Left kidney (tissue), 8 donors: Measurements from ENCODE around the gene ZNF630. TPM values are rescaled to one million over a fixed set of nuclear protein-coding genes. Genes with fewer than 3 reads are reported as not detected.
A peak's percentile ranks its signal among the peaks of the same experiment; 100 is the strongest.
"Not testable (repeated sequence)": the region's sequence is repeated elsewhere in the genome, so short reads cannot be mapped to it uniquely, and the experiment has no call there.

ENCODE experiments used
- DNase-seq: peaks from one replicate; pipeline ENCODE4 v3.0.0-alpha.2; 2013
- long read RNA-seq, 8 donors: transcript quantifications; one replicate each; lab custom pipeline, GENCODE V29; 2026
- polyA plus RNA-seq: library from polyadenylated mRNA; unstranded; fragments of 120-200 nt; gene quantifications from one replicate; pipeline ENCODE4 v1.2.1, GENCODE V29; 2013; ENCODE audit not compliant: insufficient read length

The ZNF630 gene
- polyA plus RNA-seq: 5.1 TPM
- long read RNA-seq, donor 1, partial matches to known transcripts: 0 of 2 reads
- long read RNA-seq, donor 1, other reads (novel, unspliced or antisense): 0 of 2 reads
- long read RNA-seq, donor 2: 0 reads
- long read RNA-seq, donor 3: 0 reads
- long read RNA-seq, donor 4: 0 reads
- long read RNA-seq, donor 5, partial matches to known transcripts: 14 of 15 reads
- long read RNA-seq, donor 5, other reads (novel, unspliced or antisense): 0 of 15 reads
- long read RNA-seq, donor 6, partial matches to known transcripts: 0 of 1 reads
- long read RNA-seq, donor 6, other reads (novel, unspliced or antisense): 0 of 1 reads
- long read RNA-seq, donor 7, partial matches to known transcripts: 0 of 1 reads
- long read RNA-seq, donor 7, other reads (novel, unspliced or antisense): 0 of 1 reads
- long read RNA-seq, donor 8: 0 reads

- DNase-seq: peak; percentile 73
These were observed at the start of gene ZNF630 for GRCh38 chrX:48071064-48071985. Gene ZNF630 (minus strand): TSS chrX:48071640. CDS start chrX:48066886, 4,754 bp downstream.

DNA sequence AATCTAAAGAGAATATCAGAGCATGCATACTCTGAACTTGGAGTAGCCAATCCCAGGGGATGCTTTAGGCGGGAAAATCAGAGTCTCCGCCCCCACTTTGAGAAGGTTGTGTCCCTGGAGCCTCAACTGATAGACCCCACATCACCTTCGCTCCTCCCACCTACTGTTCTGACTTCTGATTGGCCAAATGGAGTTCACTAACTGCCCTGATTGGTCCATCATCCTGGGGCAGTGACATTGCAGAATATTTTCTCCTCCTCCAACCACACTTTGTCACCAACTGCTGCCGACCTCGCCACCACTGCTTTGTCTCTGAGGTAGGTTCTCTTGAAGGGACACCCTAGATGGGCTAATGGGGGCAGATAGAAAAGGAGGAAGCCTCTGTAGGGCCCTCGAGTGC, 36.3 kb upstream of the ZNF630 start:
- DNase-seq: no peak

- no peak for DNase-seq
These were observed 31.5 kb upstream of the ZNF630 start for GRCh38 chrX:48102874-48103374.

DNA sequence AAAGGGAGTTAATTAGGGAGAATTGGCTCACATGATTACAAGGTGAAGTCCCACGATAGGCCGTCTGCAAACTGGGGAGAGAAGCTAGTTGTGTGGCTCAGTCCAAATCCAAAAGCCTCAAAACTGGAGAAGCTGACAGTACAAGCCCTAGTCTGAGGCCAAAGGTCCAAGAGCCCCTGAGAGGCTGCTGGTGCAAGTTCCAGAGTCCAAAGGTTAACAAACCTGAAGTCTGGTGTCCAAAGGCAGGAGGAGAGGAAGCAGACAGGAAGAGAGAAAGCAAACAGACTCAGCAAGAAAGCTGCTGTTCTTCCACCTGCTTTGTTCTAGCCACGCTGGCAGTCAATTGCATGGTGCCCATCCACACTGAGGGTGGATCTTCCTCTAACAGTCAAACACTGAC, 30.0 kb upstream of the ZNF630 start:
- no peak for DNase-seq

GRCh38 chrX:48092558-48092957, 21.1 kb upstream of the ZNF630 start:
- not testable (repeated sequence) for DNase-seq

DNA sequence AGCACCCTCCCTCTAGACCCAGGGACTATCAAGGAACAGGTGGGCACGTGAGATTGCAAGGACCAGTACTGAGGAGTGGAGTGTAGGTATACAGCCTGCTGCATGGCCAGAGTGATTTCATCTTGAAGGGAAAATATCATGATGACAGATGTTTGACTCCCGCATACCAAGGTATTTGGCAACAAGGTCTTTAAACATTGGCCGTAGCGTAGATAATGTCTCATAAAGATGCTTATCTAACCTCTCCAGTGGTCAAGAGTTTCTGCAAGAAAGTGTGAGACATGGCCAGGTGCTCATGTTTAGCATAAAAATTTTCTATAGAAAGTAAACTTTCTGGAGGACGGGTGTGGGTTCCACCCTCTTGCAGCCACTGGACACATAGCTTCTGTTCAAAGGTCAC, 18.7 kb upstream of the ZNF630 start:
- no peak for DNase-seq

- no peak for DNase-seq
These were observed 14.6 kb upstream of the ZNF630 start for GRCh38 chrX:48086082-48086481.

GRCh38 chrX:48083706-48084105, 12.3 kb upstream of the ZNF630 start:
- DNase-seq: no peak

- DNase-seq: peak; percentile 20
These were observed 11.8 kb upstream of the ZNF630 start for GRCh38 chrX:48083212-48083611.

GRCh38 chrX:48076343-48076742, 4.9 kb upstream of the ZNF630 start:
- no peak for DNase-seq

GRCh38 chrX:48071986-48072605, 656 bp upstream of the ZNF630 start:
- DNase-seq: no peak

DNA sequence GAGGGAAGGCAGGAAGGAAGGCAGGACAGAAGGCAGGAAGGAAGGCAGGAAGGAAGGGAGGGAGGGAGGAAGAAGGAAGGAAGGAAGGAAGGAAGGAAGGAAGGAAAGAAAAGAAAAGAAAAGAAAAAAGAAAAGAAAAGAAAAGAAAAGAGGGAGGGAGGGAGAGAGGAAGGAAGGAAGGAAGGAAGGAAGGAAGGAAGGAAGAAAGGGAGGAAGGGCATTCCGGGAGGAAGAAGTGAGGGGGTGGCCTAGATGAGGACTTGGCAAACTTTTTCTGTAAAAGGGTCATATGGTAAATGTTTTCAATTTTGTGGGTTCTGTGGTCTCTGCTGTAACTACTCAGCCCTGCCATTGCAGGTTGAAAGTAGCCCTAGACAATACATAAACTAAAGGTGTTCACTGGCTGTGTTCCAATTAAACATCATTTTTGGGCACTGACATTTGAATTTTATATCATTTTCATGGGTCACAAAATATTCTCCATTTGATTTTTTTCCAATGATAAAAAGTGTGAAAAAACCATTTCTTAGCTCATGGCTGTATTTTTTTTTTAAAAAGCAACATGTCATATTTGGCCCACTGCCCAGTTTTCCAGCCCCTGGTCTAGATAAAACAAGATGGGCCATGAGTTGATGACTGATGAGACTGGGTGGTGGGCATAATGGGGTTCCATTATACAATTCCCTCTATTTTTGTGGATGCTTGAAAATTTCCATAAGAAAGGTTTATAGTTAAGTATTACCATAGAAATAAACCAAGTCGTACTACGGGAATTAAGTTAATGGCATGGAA, 3.1 kb downstream of the ZNF630 start:
- no peak for DNase-seq

DNA sequence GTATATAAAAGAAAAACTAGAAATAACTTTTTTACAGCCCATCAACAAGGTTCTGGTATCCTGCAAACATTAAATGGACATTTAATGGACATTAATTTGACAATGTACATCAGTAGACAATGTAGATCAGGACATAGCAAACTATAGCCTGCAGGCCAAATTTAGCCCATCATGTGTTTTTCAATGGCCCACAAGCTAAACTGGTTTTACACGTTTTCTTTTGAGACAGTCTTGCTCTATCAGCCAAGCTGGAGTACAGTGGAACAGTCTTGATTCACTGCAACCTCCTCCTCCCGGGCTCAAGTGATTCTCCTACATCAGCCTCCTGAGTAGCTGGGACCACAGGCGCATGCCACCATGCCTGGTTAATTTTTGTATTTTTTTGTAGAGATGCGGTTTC, 7.2 kb downstream of the ZNF630 start:
- no peak for DNase-seq

GRCh38 chrX:48059296-48059639, 12.2 kb downstream of the ZNF630 start:
- no peak for DNase-seq

GRCh38 chrX:48058621-48059295, 12.7 kb downstream of the ZNF630 start:
- no peak for DNase-seq

DNA sequence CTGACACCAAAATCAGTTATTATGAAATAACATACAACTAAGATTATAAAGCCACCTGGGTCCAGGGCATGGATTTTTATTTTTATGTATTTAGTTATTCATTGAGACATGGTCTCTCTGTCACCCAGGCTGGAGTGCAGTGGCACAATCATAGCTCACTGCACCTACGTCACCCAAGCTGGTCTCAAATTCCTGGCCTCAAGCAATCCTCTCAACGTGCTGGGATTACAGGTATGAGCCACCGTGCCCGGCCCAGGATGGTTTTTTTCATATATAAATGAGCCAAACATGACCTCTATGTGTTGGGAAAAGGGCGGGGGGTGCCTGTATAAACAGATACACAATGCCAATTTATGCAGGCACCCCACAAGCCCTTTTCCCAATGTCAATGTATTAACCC, 24.6 kb downstream of the ZNF630 start:
- DNase-seq: no peak

GRCh38 chrX:48045410-48046311, 25.8 kb downstream of the ZNF630 start:
- DNase-seq: no peak

GRCh38 chrX:48043056-48043455, 28.4 kb downstream of the ZNF630 start:
- DNase-seq: no peak

DNA sequence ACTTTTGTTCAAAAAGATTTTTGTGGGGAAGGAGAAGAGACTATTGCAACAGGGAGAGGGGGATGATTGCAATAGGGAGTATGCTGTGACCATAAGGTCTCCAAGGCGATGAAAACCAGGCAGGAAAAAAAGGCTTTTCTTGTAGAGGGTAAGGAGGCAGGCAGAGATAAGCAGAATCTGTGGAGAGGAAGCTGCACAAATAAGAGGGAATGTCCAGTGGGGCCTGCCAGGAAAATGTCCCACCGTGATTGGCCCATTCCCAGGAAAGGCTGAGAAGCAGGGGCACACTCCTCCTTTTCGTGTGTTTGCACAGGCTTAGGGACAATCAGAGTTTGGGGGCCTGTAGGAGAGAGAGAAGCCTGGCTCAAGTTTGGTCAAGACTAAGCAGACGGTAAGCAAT, 35.5 kb downstream of the ZNF630 start:
- no peak for DNase-seq

- DNase-seq: not testable (repeated sequence)
These were observed 40.7 kb downstream of the ZNF630 start for GRCh38 chrX:48030641-48031173.
